ENCODE measurements around the gene DAO.

DNA sequence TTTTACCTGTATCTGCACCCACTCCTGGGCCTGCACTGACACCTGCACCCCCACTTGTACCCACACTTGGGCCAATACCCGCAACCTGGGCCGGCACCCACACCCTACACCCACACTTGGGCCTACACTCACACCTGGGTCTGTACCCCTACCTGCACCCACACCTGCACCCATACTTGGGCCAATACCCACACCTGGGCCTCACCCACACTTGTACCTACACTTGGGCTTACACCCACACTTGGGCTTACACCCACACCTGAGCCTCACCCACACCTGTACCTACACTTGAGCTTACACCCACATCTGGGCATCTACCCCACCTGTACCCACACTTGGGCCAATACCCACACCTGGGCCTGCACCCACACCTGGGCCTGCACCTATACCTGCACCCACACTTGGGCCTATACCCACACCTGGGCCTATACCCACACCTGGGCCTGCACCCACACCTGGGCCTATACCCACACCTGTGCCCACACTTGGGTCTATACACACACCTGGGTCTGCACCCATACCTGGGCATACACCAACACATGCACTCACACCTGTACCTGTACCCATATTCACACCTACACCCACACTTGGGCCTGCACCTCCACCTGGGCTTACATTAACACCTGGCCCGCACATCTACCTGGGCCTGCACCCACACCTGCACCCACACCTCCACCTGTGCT, 39.2 kb downstream of the DAO start:
- TF ChIP-seq CTCF (conservative IDR thresholded peaks at IDR 0.05; ENCODE audit: low read length) (no peak), EZH2phosphoT487 (IDR thresholded peaks at IDR 0.05; ENCODE audit: borderline replicate concordance) (no peak)

All from Loucy (cell line).